Cardiac septum (tissue), 1 donor: ENCODE data around the gene TGFA. TPM values are rescaled to one million over a fixed set of nuclear protein-coding genes. Genes with fewer than 3 reads are reported as not detected.

Source experiments
- total RNA-seq: library from RNA; stranded (reverse); fragmentation: NEBNext Ultra II Directional; extraction: Animal tissue kit (Norgen Biotek cat#: 25700); gene quantifications from one replicate; pipeline ENCODE4 v1.2.1, GENCODE V29; 2021
- donor health status: DM: no; HTN: no; CAD: no.

Gene TGFA
- total RNA-seq, 1 donor from 2014 or later, result 0.73 TPM

Other genes with a start within 250 kb of the TGFA start
- gene ADD2, start 214.4 kb upstream of the TGFA start, total RNA-seq, result 1.6 TPM
- gene FIGLA, start 236.8 kb upstream of the TGFA start, total RNA-seq, result not detected